BJ (cell line): Measurements from ENCODE around the gene TMEM255A. TPM values are rescaled to one million over a fixed set of nuclear protein-coding genes. Genes with fewer than 3 reads are reported as not detected.

Experiments used
- CTCF ChIA-PET: fragments of 350-600 bp; formaldehyde crosslinking; extraction: SDS; loops from one replicate; lab custom pipeline; 2021; ENCODE audit warnings: antibody characterized with exemption, inconsistent platforms; lab: Yijun Ruan, JAX
- POLR2A ChIA-PET: fragments of 300-600 bp; sonication (Branson Sonifier 250); formaldehyde crosslinking; extraction: SDS; loops from one replicate; lab custom pipeline; 2021; ENCODE audit warnings: antibody characterized with exemption; lab: Charles Lee
- DNase-seq: peaks from one replicate; pipeline ENCODE4 v3.0.0-alpha.2; 2011; ENCODE audit warnings: low read depth
- H3K27me3 ChIP-seq: 2 replicates; pipeline ENCODE4 v1.6.0; 2011; ENCODE audit warnings: low read length; ENCODE audit not compliant: control insufficient read depth, insufficient read depth
- H3K36me3 ChIP-seq: 2 replicates; pipeline ENCODE4 v1.5.1; 2011; ENCODE audit warnings: low read length; ENCODE audit not compliant: control insufficient read depth, insufficient read depth
- H3K4me3 ChIP-seq: 2 replicates; pipeline ENCODE4 v1.5.1; 2011; ENCODE audit warnings: low read depth, mild to moderate bottlenecking, control low read depth, low read length
- CTCF ChIP-seq: IDR thresholded peaks from 2 replicates; pipeline ENCODE4 v1.5.1; 2011; ENCODE audit warnings: low read depth, mild to moderate bottlenecking, control low read depth, inconsistent platforms, low read length, moderate library complexity; ENCODE audit not compliant: insufficient read depth
- polyA minus RNA-seq: library from RNA; depleted of rRNA, polyadenylated mRNA; stranded (reverse); fragments of >200 nt; gene quantifications from 2 replicates; pipeline ENCODE4 v1.2.3, GENCODE V29; 2011; rRNA and poly(A)+ RNA removed
- polyA plus RNA-seq: library from polyadenylated mRNA; depleted of rRNA; stranded (reverse); fragments of >200 nt; gene quantifications from 2 replicates; pipeline ENCODE4 v1.2.3, GENCODE V29; 2011; rRNA removed

Gene TMEM255A
- 0.10 and 0.17 TPM in 2 replicates for polyA plus RNA-seq
- polyA minus RNA-seq, result 0.14 TPM in 1 of 2 replicates, not detected in the other

- peaks cover 19% of the 10 kb centered on the region for H3K27me3 ChIP-seq
- POLR2A ChIA-PET, result no interaction called here
- H3K36me3 ChIP-seq, result no peaks in the 10 kb centered on the region
- no peak within 1 kb of the TSS; the same call in 1 of the 2 replicates for H3K4me3 ChIP-seq
- TF ChIP-seq CTCF, result no peak
- CTCF ChIA-PET, result interaction anchor here (0.7 kb wide), 1 partner anchor 12 kb away, joined by 3 read pairs; no protein-coding TSS in a partner anchor
- no peak for DNase-seq
Measured at GRCh38 chrX:120310861-120311726, at the start of gene TMEM255A. TMEM255A (minus strand) TSS chrX:120311461; CDS start chrX:120311309, 152 bp downstream.

- no peak for DNase-seq
- Histone ChIP-seq H3K36me3 (no peaks in the 10 kb centered on the region), H3K4me3 (no peak overlapping the region), H3K27me3 (no peaks in the 10 kb centered on the region)
- TF ChIP-seq CTCF, result no peak
- ChIA-PET CTCF (no interaction called here), POLR2A (no interaction called here)
Measured at GRCh38 chrX:120358737-120359456, 47.6 kb upstream of the TMEM255A start.

- Histone ChIP-seq H3K27me3 (no peaks in the 10 kb centered on the region), H3K4me3 (no peak overlapping the region), H3K36me3 (no peaks in the 10 kb centered on the region)
- ChIA-PET CTCF (no interaction called here), POLR2A (no interaction called here)
- no peak for DNase-seq
- TF ChIP-seq CTCF, result no peak
Measured at GRCh38 chrX:120357186-120357585, 45.9 kb upstream of the TMEM255A start.

GRCh38 chrX:120356084-120356483, 44.8 kb upstream of the TMEM255A start:
- H3K36me3 ChIP-seq, result no peaks in the 10 kb centered on the region
- no peak for TF ChIP-seq CTCF
- POLR2A ChIA-PET, result no interaction called here
- CTCF ChIA-PET, result interaction anchor here (0.7 kb wide), 1 partner anchor 370 kb away, joined by 3 read pairs; no protein-coding TSS in a partner anchor
- no peaks in the 10 kb centered on the region for H3K27me3 ChIP-seq
- H3K4me3 ChIP-seq, result no peak overlapping the region
- DNase-seq, result no peak
